ENCODE data around the gene PHRF1.
A peak's percentile ranks its signal among the peaks of the same experiment; 100 is the strongest.

Gene PHRF1

DNA sequence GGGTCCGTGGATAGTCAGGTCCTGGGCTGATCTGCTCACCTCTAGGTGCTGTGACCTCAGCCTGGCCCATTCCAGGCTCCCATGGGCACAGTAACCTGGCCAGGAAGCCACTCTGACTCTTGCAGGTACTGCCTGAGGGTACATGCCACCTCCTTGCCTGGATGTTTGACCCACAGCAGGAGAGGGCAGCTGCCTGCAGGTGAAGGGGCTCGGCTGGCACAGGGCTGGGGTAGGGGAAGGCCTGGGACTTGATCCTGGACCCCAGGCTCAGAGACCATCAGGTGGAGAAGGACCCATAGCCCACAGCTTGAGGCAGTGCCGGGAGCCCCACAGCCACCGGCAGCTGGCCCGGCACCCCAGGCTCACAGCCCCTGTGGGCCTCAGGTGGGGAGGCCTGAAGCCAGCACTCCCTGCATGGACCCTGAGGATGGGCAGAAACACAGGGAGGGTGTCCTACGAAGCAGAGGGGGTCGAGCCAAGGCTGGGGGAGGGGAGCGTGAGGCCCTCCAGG lies 36.2 kb upstream of the PHRF1 start:
- DNase-seq, result no peak

DNA sequence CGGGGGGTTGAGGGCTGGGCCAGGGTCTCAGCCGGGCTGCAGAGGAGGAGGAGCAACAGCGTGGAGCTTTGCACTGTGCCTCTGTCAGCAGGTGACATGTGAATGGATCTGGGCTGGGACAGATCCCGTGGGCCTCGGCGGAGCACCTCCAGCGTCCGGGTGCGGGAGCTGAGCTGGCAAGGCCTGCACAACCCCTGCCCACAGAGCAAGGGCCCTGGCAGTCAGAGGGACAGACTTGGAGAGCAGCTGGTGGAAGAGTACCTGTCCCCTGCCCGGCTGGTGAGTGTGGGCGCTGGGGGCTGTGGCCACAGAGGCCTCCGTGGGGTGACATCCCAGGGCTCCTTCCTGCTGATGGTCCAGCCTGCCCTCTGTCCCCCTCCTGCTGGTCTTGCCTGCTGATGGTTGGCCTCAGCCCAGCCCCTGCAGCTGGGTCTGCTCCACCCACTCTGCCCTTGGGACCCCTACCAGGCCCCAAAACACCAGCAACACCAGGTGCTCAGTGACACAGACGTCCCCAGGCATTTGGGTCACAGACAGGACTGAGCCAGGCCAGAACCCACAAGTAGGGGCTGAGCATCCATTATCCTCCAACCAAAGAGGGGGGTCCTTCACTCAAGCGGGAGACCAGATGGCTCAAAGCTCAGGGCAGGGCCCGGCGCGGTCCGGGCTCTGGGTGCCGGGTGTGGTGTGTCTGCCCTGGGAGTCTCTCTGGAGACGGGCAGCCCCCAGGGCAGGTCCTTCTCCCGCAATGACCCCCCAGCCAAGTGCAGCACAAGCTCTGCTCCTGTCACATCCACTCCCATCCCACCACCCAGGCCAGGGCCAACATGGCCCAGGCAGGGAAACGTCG lies 35.5 kb upstream of the PHRF1 start:
- no peak for DNase-seq

- DNase-seq, result no peak
These were observed 34.8 kb upstream of the PHRF1 start for GRCh38 chr11:541433-541885.

DNA sequence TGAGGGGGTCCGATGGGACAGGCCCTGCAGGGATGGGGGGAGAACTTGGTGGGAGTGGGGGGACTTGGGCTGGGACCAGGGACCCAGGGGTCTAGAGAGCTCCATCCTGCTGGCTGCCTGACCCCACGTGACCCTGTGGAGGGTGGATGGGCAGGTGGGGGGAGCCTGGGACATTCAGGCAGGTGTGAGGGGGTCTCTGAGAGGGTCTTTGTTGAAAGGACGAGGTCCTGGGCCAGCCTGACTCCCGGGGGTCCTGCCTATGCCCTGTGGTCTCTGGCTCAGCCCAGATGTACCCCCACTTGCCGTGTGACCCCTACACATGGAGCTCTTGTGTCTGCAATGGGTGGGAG lies 31.5 kb upstream of the PHRF1 start:
- DNase-seq, result no peak

- DNase-seq, result no peak
These were observed 31.1 kb upstream of the PHRF1 start for GRCh38 chr11:545171-545570.

GRCh38 chr11:548700-549603 lies 27.3 kb upstream of the PHRF1 start:
- no peak for DNase-seq

GRCh38 chr11:550021-550745 lies 26.1 kb upstream of the PHRF1 start:
- no peak for DNase-seq

GRCh38 chr11:550746-551085 lies 25.6 kb upstream of the PHRF1 start:
- no peak for DNase-seq

GRCh38 chr11:551131-551530 lies 25.1 kb upstream of the PHRF1 start:
- no peak for DNase-seq

GRCh38 chr11:551596-551995 lies 24.7 kb upstream of the PHRF1 start:
- no peak for DNase-seq

DNA sequence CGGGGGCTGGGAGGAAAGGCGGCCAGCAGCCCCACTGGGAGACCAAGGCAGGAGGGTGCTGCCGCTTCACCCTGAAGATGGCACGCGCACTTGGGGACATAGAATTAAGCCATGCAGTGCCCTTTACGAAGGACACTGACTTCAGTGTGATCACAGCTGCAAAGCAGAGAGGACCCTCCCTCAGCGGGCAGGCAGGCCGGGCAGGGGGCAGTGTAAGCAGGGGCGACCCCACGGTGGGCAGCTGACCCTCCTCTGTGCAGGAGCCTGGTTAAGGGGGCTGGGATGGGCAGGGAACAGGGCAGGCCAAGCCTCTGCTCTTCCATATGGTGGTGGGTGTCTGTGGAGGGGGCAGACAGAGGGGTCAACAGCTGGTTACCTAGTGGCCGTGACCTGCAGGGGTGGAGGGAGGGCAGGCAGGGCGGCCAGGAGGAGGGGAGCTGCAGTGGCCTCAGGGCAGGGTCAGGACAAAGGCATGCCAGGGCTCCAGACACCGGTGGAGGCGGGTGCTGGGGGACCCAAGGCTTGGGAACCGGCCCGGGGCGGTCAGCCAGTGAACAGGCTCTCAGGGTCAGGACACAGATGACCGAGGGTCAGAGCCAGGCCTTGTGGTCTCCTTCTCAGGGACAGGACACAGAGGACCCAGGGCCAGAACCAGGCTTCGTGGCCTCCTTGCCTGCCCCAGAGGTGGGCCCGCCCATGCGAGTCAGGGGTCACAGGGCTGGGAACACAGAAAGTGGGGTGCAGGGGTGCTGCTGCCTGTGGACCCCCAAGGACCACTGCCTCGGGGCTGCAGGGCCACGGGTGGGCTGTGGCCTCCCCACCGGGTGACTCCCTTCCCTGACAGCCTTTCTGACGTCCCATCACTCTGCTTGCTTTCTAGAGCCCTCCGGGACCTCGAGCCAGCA lies 22.9 kb upstream of the PHRF1 start:
- DNase-seq, result no peak

GRCh38 chr11:553988-554340 lies 22.3 kb upstream of the PHRF1 start:
- DNase-seq, result no peak

- DNase-seq, result peak; percentile 23
These were observed 21.6 kb upstream of the PHRF1 start for GRCh38 chr11:554428-555226.

DNA sequence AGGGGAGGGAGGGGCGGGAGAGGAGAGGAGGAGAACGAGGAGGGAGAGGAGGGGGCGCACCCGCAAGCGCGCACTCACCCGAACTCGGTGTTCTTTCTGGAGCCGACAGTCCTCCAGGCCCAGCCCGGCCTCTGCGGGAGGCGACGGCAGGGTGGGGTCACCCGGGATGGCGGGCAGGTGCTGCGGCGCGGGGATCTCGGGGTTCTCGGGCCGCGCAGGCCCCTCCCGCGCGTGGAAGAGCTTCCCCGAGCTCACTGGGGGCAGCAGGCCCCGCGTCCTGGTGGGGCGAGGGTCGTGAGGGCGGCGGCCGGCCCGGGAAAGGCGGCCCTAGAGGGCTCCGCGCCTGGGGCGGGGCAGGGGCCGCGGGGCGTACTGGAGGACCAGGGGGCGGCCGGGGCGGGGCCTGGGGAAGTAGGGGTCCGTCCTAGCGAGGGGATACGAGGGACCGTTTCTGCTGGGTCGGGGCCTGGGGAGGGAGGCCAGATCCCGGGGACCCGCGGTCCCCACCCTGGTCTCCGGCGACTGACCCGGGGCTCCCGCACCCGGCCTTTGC lies 21.0 kb upstream of the PHRF1 start:
- no peak for DNase-seq

DNA sequence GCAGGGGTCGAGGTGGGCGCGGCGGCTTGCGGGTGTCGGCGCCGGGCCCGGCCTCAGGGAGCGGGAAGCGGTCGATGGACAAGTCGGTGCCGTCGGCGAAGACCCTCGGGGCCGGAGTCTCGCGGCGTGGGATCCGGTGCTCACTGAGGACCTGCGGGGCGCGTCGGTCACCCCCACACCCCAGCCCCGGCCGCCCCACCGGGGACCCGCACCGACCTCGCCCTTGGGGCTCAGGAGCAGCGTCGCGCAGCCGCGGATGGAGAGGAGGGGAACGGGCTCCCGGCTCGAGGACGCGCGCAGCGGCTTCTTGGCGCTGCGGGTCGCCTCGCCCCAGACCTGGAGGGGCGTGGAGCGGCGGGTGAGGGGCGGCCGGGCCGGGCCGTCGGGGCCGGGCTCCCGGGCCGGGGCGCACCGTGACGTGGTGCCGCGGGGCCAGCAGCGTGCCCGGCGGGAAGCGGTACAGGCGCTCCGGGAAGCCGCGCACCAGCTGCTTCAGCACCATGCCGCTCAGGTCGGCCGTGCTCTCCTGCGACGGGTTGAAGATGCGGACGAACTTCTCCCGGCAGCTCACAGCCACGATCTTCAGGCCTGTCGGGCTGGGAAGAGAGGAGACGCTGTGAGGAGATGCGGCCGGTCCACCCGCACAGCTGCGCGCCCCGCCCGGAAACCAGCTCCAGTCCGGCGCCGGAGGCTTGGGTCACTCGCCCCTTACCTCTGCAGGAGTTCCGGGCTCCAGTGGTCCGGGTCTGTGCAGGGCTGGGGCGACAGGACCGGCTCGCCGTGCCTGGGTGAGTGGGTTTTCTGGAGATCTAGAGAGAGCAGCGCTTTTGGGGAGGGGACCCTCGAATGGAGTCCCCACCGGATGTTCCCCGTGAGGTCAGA lies 20.2 kb upstream of the PHRF1 start:
- no peak for DNase-seq

GRCh38 chr11:556662-557256 lies 19.5 kb upstream of the PHRF1 start:
- no peak for DNase-seq

GRCh38 chr11:557328-558132 lies 18.7 kb upstream of the PHRF1 start:
- no peak for DNase-seq

DNA sequence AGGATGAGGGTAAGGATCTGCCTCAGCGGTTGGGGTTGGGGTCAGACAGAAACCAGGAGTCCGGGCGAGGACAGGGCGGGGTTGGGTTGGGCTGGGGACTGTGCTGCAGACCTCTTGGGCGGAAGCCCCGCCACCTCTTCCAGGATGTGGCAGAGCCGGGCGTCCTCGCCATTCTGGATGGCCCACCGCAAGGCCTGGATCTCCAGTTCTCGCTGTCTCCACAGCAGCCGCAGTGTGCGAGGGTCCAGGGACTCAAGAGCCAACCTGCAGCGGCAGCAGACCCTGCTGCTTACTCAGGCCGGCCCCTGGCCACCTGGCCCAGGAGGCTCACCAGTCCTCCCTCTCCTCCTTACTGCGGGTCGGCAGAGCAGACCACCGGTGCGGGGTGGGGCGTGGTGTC lies 17.8 kb upstream of the PHRF1 start:
- no peak for DNase-seq
